Measurements from ENCODE around the gene PRKD1.

PRKD1 gene

GRCh38 chr14:29919845-29920244, 7.8 kb downstream of the PRKD1 start:
- no peak overlapping the region for H3K27ac ChIP-seq
- TF ChIP-seq CTCF (IDR thresholded peaks at IDR 0.05): no peak
- H3K4me3 ChIP-seq: no peak overlapping the region
- no peak for DNase-seq (ENCODE audit: low spot score)

- Histone ChIP-seq H3K27ac (no peak overlapping the region), H3K4me3 (no peak overlapping the region)
- no peak for TF ChIP-seq CTCF (IDR thresholded peaks at IDR 0.05)
- DNase-seq (ENCODE audit: low spot score): no peak
Observed at GRCh38 chr14:29918981-29919380, 8.7 kb downstream of the PRKD1 start.

- no peak overlapping the region for H3K4me3 ChIP-seq
- TF ChIP-seq CTCF (IDR thresholded peaks at IDR 0.05): no peak
- H3K27ac ChIP-seq: no peak overlapping the region
- no peak for DNase-seq (ENCODE audit: low spot score)
Observed at GRCh38 chr14:29913566-29913965, 14.1 kb downstream of the PRKD1 start.

GRCh38 chr14:29911810-29912209, 15.8 kb downstream of the PRKD1 start:
- no peak for TF ChIP-seq CTCF (IDR thresholded peaks at IDR 0.05)
- no peak overlapping the region for H3K27ac ChIP-seq
- DNase-seq (ENCODE audit: low spot score): no peak
- no peak overlapping the region for H3K4me3 ChIP-seq

GRCh38 chr14:29908652-29909577, 18.7 kb downstream of the PRKD1 start:
- Histone ChIP-seq H3K27ac (no peak overlapping the region), H3K4me3 (no peak overlapping the region)
- no peak for TF ChIP-seq CTCF (IDR thresholded peaks at IDR 0.05)
- no peak for DNase-seq (ENCODE audit: low spot score)

- no peak overlapping the region for H3K27ac ChIP-seq
- no peak for TF ChIP-seq CTCF (IDR thresholded peaks at IDR 0.05)
- no peak for DNase-seq (ENCODE audit: low spot score)
- no peak overlapping the region for H3K4me3 ChIP-seq
Observed at GRCh38 chr14:29906256-29906870, 21.3 kb downstream of the PRKD1 start.

GRCh38 chr14:29905543-29905942, 22.1 kb downstream of the PRKD1 start:
- H3K27ac ChIP-seq: no peak overlapping the region
- DNase-seq (ENCODE audit: low spot score): no peak

More at GRCh38 chr14:29905543-29905942, 22.1 kb downstream of the PRKD1 start:
- TF ChIP-seq CTCF (IDR thresholded peaks at IDR 0.05): no peak
- no peak overlapping the region for H3K4me3 ChIP-seq

Measured in coronary artery (tissue), 2 donors.